ENCODE results near the gene MISP3. TPM values are rescaled to one million over a fixed set of nuclear protein-coding genes. Genes with fewer than 3 reads are reported as not detected.

MISP3 gene
- 2.1 to 5.4 TPM (median 3.9 TPM) in 5 replicates for total RNA-seq (2022; extraction: Qiagen RNA extraction; ENCODE audit: low read depth)

DNA sequence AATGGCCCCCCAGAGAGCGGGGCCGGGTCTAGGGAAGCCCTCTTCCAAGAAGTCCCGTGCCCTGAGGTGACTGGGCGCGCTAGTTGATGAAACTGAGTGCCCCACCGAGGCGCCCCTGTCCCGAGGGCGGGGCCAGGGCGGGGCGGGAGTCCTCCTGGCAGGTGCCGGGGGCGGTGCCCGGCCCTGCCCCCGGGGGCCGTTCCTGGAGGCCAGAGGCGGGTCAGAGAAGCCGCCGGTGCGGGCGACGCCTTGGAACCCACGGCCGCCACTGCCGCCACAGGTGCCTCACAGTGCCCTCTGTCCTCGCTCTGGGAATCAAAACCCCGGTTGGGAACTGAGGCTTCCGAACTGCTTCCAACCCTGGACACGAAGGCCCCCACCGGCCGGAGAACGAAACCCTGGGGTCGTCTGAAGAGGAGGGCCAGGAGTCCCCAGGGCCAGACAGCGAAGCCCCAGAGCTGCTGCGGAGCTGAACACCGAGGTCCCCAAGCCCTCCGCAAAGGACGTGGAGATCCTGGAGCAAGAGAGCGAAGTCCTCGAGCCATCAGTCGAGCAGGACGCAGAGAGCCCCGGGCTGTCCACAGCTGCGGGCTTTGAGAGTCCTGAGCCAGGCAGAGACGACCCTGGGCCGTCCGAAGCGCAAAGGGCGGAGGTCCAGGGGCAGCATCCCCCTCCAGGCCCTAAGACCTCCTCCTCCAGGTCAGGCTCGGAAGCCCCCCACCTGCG lies at the start of gene MISP3:
TSS of gene MISP3 (plus strand) at position 252 of the 726 bp plus-strand sequence. CDS start 524 bp downstream, outside the sequence.

DNA sequence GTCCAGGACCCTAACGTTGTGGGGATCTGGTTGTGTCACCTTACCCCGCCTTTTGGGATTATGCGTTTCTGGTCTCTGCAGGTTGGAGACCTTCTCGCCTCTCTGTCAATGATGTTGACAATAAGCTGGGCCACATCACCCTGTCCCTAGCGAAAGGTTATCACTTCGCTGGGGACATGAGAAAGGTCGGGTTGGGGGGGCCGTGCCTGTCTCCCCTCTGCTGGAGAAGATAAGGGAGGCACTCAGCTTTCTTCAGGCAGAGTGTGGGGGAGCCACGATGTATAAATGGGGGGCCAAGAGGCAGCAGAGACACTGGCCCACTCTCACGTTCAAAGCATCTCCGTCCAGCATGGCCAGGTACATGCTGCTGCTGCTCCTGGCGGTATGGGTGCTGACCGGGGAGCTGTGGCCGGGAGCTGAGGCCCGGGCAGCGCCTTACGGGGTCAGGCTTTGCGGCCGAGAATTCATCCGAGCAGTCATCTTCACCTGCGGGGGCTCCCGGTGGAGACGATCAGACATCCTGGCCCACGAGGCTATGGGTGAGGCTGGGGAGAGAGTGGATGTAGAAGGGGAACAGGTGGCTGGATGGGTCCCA lies 44.6 kb upstream of the MISP3 start, which contains the start of gene RLN3:
TSS of gene RLN3 (plus strand) at position 293 of the 595 bp plus-strand sequence. CDS start at position 350, 57 bp downstream.

DNA sequence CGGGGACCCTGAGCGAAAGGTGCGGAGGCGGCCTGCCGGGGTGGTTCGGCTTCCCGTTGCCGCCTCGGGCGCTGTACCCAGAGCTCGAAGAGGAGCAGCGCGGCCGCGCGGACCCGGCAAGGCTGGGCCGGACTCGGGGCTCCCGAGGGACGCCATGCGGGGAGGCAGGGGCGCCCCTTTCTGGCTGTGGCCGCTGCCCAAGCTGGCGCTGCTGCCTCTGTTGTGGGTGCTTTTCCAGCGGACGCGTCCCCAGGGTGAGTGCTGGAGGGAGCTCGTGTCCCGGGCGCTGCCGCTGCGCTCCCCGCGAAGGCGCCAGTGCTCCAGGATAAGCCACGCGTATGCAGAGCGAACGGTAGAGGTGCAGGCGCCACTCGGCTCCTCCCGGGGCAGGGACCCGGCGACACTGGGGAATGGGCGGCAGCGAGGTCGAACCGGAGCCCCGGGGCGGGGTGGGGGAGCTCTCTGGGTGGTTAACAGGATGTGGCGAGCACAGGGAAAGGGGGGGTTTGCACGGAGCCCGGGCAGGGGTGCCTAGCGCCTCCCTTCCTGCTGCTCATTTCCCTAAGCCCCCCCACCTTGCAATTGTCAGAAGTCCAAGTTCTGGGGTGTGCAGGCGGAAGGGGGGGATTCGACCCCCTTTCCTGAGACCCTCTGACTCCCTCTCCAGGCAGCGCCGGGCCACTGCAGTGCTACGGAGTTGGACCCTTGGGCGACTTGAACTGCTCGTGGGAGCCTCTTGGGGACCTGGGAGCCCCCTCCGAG lies 40.7 kb upstream of the MISP3 start, which contains the start of gene IL27RA:
TSS of gene IL27RA (plus strand) at position 44 of the 762 bp plus-strand sequence. CDS start at position 155, 111 bp downstream.

DNA sequence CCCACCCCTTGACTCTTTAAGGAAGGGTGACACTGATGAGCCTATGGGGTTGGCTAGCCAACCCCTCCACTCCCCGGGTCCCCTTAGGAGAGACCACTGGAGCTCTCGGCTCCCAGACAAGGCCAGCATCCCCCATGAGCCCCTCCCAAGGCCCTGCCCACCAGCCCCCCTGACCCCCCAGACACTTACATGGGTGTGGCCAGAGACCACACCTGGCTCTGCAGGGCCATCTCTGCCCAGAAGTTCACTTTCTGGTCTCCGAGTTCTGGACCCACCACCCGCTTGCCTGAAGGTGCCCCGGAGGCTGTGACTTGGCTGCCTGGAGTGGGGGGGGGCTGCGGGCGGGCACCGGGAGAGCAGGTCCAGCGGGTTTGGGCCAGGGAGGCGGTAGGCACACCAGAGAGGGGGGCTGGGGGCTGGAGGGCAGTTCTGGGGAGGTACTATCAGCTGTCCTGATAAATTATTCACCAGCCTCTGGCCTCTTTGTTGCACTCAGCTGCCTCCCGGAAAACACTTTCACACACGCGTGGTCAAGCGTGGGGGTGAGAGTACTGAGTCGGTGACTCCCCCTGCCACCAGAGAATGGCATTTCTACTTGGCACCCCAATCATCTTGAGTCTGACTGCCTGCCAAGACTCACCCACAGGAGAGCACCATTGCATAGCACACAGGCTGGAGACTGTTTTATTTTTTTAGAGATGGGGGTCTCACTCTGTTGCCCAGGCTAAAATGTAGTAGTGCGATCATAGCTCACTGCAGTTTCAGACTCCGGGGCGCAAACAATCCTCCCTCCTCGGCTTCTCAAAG lies 10.6 kb upstream of the MISP3 start, which contains the start of gene PALM3:
TSS of gene PALM3 (minus strand) at position 326 of the 807 bp plus-strand sequence. CDS start at position 230, 96 bp downstream.

DNA sequence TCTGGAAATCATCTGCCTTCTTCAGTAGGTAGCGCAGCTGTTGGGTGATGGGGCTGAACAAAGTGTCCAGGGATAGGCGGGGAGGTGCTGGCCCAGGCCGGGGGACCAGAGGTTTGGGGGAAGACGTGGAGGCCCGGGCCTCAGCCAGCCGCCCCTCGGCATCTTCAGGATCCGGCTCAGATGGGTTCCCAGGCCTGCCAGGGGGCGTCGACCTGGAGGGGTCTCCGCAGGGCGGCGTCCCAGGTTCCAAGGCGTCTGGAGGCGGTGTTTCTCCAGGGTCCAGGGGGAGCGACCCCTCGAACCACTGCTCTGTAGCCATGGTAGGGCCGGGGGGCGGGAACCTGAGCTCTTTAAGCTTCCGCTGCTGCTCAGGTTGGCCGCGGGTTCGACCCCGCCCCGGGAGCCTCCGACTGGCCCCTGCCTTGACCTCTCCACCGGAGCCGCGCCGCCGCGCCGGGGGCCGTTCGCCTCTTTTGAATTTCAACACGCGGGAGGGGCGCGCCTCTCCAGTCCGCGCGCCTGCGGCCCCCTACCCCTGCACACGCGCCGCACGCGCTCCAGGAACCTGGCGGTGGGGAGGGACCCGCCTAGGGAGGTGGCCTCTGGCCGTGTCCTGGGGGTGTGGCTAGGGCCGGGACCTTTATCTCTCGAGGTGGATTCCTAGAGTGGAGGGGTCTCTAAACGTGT lies 12.9 kb downstream of the MISP3 start, which contains the start of gene C19orf67:
TSS of gene C19orf67 (minus strand) at position 475 of the 687 bp plus-strand sequence. CDS start at position 319, 156 bp downstream.

DNA sequence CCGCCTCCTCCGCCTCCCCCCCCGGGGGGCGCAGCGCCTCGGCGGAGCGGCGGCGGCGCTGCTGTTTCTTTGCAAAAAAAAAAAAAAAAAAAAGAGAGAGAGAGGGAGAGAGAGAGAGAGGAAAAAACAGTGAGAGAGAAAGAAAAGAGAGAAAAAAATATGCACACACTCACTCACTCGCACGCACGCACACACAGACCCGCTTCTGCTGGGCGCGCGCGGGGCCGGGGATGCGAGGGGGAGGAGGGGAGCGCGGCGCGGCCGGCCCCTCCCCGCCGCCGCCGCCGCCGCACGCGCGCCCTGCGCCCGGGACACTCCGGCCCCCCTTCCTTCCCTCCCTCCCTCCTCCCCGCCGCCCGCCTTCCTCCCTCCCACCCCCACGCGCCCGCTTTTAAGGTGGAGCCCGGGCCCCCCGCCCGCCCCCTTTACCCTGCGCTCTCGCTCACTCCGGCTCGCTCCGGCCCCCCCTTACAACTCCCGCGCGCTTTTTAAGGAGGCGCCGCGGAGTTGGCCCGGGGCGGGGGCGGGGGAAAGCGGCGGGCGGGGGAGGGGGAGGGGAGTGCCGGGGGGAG lies 18.0 kb downstream of the MISP3 start, which contains the start of gene SAMD1:
TSS of gene SAMD1 (minus strand) at position 243 of the 572 bp plus-strand sequence.

DNA sequence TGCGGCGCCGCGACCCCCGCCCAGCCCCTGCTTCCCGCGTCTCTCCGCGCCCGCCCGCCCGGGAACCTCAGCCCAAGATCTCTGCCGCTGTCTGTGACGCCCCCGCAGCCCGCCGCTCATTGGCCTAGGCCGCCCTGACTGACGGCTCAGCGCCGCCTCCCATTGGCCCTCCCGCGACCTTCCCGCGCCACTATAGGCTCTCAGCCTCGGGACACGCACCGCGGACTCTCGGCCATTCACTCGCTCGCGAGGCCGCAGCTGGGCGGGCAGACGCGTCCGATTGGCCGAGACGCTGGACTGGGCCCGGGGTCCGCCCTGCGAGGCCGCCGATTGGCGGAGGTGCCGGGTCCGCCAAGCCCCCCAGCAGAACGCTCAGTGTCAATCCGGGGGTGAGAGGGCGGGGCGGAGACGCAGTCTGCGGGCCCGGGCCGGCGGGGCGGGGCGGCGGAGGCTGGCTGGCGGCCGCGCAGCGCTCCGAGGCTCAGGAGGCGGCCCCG lies 45.1 kb downstream of the MISP3 start, which contains the start of gene PRKACA:
TSS of gene PRKACA (minus strand) at position 95 of the 497 bp plus-strand sequence. CDS start 215 bp downstream, outside the sequence.

Other genes starting within 250 kb of the MISP3 start
- gene NANOS3, start 195.7 kb upstream of the MISP3 start, total RNA-seq (2022; extraction: Qiagen RNA extraction; ENCODE audit: low read depth) = 2.3 to 3.7 TPM (median 2.6 TPM) in 5 replicates
- gene BRME1, start 166.7 kb upstream of the MISP3 start, total RNA-seq (2022; extraction: Qiagen RNA extraction; ENCODE audit: low read depth) = 0.14 to 0.85 TPM (median 0.56 TPM) in 4 of 5 replicates, not detected in the other
- gene CC2D1A, start 166.6 kb upstream of the MISP3 start, total RNA-seq (2022; extraction: Qiagen RNA extraction; ENCODE audit: low read depth) = 7.6 to 11.7 TPM (median 10.5 TPM) in 5 replicates
- gene PODNL1, start 134.4 kb upstream of the MISP3 start, total RNA-seq (2022; extraction: Qiagen RNA extraction; ENCODE audit: low read depth) = 0.95 to 1.7 TPM (median 1.0 TPM) in 5 replicates
- 14.5 to 26.5 TPM (median 22.0 TPM) in 5 replicates for gene DCAF15, start 120.3 kb upstream of the MISP3 start, total RNA-seq (2022; extraction: Qiagen RNA extraction; ENCODE audit: low read depth)
- gene RFX1, start 66.5 kb upstream of the MISP3 start, total RNA-seq (2022; extraction: Qiagen RNA extraction; ENCODE audit: low read depth) = 2.2 to 6.5 TPM (median 5.8 TPM) in 5 replicates
- not detected in 5 replicates for gene RLN3, start 44.6 kb upstream of the MISP3 start, total RNA-seq (2022; extraction: Qiagen RNA extraction; ENCODE audit: low read depth)
- gene IL27RA, start 41.0 kb upstream of the MISP3 start, total RNA-seq (2022; extraction: Qiagen RNA extraction; ENCODE audit: low read depth) = 5.7 to 10.9 TPM (median 9.8 TPM) in 5 replicates
- 1.4 to 3.5 TPM (median 1.8 TPM) in 5 replicates for gene PALM3, start 10.7 kb upstream of the MISP3 start, total RNA-seq (2022; extraction: Qiagen RNA extraction; ENCODE audit: low read depth)
- not detected in 5 replicates for gene C19orf67, start 13.0 kb downstream of the MISP3 start, total RNA-seq (2022; extraction: Qiagen RNA extraction; ENCODE audit: low read depth)
- 25.4 to 49.0 TPM (median 42.9 TPM) in 5 replicates for gene SAMD1, start 18.0 kb downstream of the MISP3 start, total RNA-seq (2022; extraction: Qiagen RNA extraction; ENCODE audit: low read depth)
- 33.3 to 37.7 TPM (median 34.9 TPM) in 5 replicates for gene PRKACA, start 45.0 kb downstream of the MISP3 start, total RNA-seq (2022; extraction: Qiagen RNA extraction; ENCODE audit: low read depth)
- gene ASF1B, start 63.8 kb downstream of the MISP3 start, total RNA-seq (2022; extraction: Qiagen RNA extraction; ENCODE audit: low read depth) = 24.7 to 33.8 TPM (median 33.5 TPM) in 5 replicates
- 2.3 to 5.8 TPM (median 5.1 TPM) in 5 replicates for gene ADGRL1, start 133.4 kb downstream of the MISP3 start, total RNA-seq (2022; extraction: Qiagen RNA extraction; ENCODE audit: low read depth)